Lower leg skin (tissue), 4 donors: ENCODE measurements around the gene ABHD17C. TPM values are rescaled to one million over a fixed set of nuclear protein-coding genes. Genes with fewer than 3 reads are reported as not detected.

Experiments used
- DNase-seq, 2 donors: peaks; one replicate each; pipeline ENCODE4 v3.0.0-alpha.2; 2019; ENCODE audit warnings: low spot score in 2 of 2
- H3K4me3 ChIP-seq: fragments of 200-600 bp; sonication (generic); 2 replicates; pipeline ENCODE4 v1.5.1; 2017; ENCODE audit warnings: mild to moderate bottlenecking, low read depth; ENCODE audit not compliant: poor library complexity, severe bottlenecking
- CTCF ChIP-seq, 3 donors: fragments of 450-650 bp; IDR thresholded peaks; one replicate each; pipeline ENCODE4 v1.5.1; 2016; ENCODE audit warnings: antibody characterized with exemption in 3 of 3, mild to moderate bottlenecking in 3 of 3, moderate library complexity in 2 of 3
- POLR2A ChIP-seq, 2 donors: fragments of 450-650 bp; IDR thresholded peaks; one replicate each; pipeline ENCODE4 v1.6.1; 2016 to 2017; ENCODE audit warnings: antibody characterized with exemption in 2 of 2, mild to moderate bottlenecking in 1 of 2, moderate library complexity in 1 of 2
- WGBS, 2 donors: methylation state at CpG; one replicate each; pipeline ENCODE4 v1.1.5; 2018; 5-methylcytosine and 5-hydroxymethylcytosine counted together
- intact Hi-C: fragments of 100-400 bp; cut with DNase I; formaldehyde crosslinking; loops from one replicate; pipeline ENCODE4 v1.15.0; 2023; ENCODE audit warnings: low total_unique reads
- total RNA-seq, 4 donors: library from RNA; depleted of rRNA; stranded (reverse); fragments of >200 nt; gene quantifications; one replicate each; pipeline ENCODE4 v1.1.0, GENCODE V29; 2016

ABHD17C gene
- total RNA-seq, 4 donors from 2014 or later, result 18.0 to 28.5 (median 26.2) TPM

GRCh38 chr15:80732818-80733217 is 37.7 kb downstream of the ABHD17C start:
- intact Hi-C loops, result no loop called here
- no peak overlapping the region for H3K4me3 ChIP-seq
- no peak for DNase-seq
- 87 to 88% methylated on average over 5 of the region's 5 CpGs for WGBS, 2 donors
- no peak for TF ChIP-seq POLR2A (IDR thresholded peaks at IDR 0.05)
- no peak for TF ChIP-seq CTCF (IDR thresholded peaks at IDR 0.05)

GRCh38 chr15:80733460-80733859 is 38.4 kb downstream of the ABHD17C start:
- no peak overlapping the region for H3K4me3 ChIP-seq
- no peak for DNase-seq
- intact Hi-C loops, result no loop called here
- TF ChIP-seq POLR2A (IDR thresholded peaks at IDR 0.05) (no peak), CTCF (IDR thresholded peaks at IDR 0.05) (no peak)
- WGBS, 2 donors, result 55 to 60% methylated on average over 1 of the region's 1 CpG

GRCh38 chr15:80735344-80735743 is 40.2 kb downstream of the ABHD17C start:
- no peak for TF ChIP-seq CTCF (IDR thresholded peaks at IDR 0.05)
- no peak for TF ChIP-seq POLR2A (IDR thresholded peaks at IDR 0.05)
- H3K4me3 ChIP-seq, result no peak overlapping the region
- intact Hi-C loops, result no loop called here
- DNase-seq, result no peak
- WGBS, 2 donors, result 95 to 98% methylated on average over 8 of the region's 8 CpGs

GRCh38 chr15:80736560-80736959 is 41.5 kb downstream of the ABHD17C start:
- no peak for DNase-seq
- TF ChIP-seq CTCF (IDR thresholded peaks at IDR 0.05), result no peak
- TF ChIP-seq POLR2A (IDR thresholded peaks at IDR 0.05), result no peak
- intact Hi-C loops, result no loop called here
- 81 to 84% methylated on average over 4 of the region's 4 CpGs for WGBS, 2 donors
- H3K4me3 ChIP-seq, result no peak overlapping the region

GRCh38 chr15:80739919-80740318 is 44.8 kb downstream of the ABHD17C start:
- no peak for DNase-seq
- 88 to 90% methylated on average over 3 of the region's 3 CpGs for WGBS, 2 donors
- TF ChIP-seq POLR2A (IDR thresholded peaks at IDR 0.05), result no peak
- no peak for TF ChIP-seq CTCF (IDR thresholded peaks at IDR 0.05)
- intact Hi-C loops, result no loop called here
- no peak overlapping the region for H3K4me3 ChIP-seq

GRCh38 chr15:80742081-80742480 is 47.0 kb downstream of the ABHD17C start:
- TF ChIP-seq POLR2A (IDR thresholded peaks at IDR 0.05), result no peak
- no peak for TF ChIP-seq CTCF (IDR thresholded peaks at IDR 0.05)
- H3K4me3 ChIP-seq, result no peak overlapping the region
- WGBS, 2 donors, result 95 to 98% methylated on average over 4 of the region's 4 CpGs
- no peak for DNase-seq
- intact Hi-C loops, result no loop called here
